A549 (cell line): ENCODE measurements around the gene MSL3B.

Source experiments
- CTCF ChIP-seq: fragments of >200 bp; sonication (Bioruptor Twin); formaldehyde crosslinking; IDR thresholded peaks from 3 replicates; pipeline ENCODE4 v1.5.1; 2016
- EP300 ChIP-seq, 2 experiments: fragments of >200 bp; sonication (Bioruptor Twin); formaldehyde crosslinking; IDR thresholded peaks; 2 replicates in 1 of 2; 3 replicates in 1 of 2; pipeline ENCODE4 v1.6.1; 2016 to 2017
- MAX ChIP-seq: IDR thresholded peaks from 2 replicates; pipeline ENCODE4 v1.6.1; 2012
- RAD21 ChIP-seq, 2 experiments: fragments of >200 bp in 1 of 2; sonication (Bioruptor Twin) in 1 of 2; formaldehyde crosslinking in 1 of 2; IDR thresholded peaks in 1 of 2; conservative IDR thresholded peaks in 1 of 2; 2 replicates in 1 of 2; 3 replicates in 1 of 2; pipeline ENCODE4 v1.6.1; 2012 to 2018; ENCODE audit warnings: inconsistent platforms in 1 of 2
- REST ChIP-seq: fragments of 200-600 bp; sonication (generic); IDR thresholded peaks from 2 replicates; pipeline ENCODE4 v1.6.1; 2016; ENCODE audit warnings: antibody characterized with exemption, mild to moderate bottlenecking, moderate library complexity
- SMC3 ChIP-seq: fragments of >200 bp; sonication (Bioruptor Twin); formaldehyde crosslinking; IDR thresholded peaks from 3 replicates; pipeline ENCODE4 v1.6.1; 2018; ENCODE audit warnings: inconsistent platforms
- ZNF302 ChIP-seq: fragments of 250-450 bp; sonication (Bioruptor Pico); IDR thresholded peaks from 2 replicates; pipeline ENCODE4 v1.9.0; 2021; ENCODE audit warnings: inconsistent platforms, mild to moderate bottlenecking, moderate library complexity

GRCh38 chr2:233853883-233854240 lies 14.3 kb downstream of the MSL3B start:
- TF ChIP-seq EP300 (IDR thresholded peaks at IDR 0.05), result no peak
- no peak for TF ChIP-seq ZNF302 (CRISPR knock-in tag)
- TF ChIP-seq SMC3, result no peak
- no peak for TF ChIP-seq CTCF
- no peak for TF ChIP-seq REST
- TF ChIP-seq RAD21 (conservative IDR thresholded peaks at IDR 0.05 in 1 of 2, IDR thresholded peaks at IDR 0.05 in 1 of 2), result no peak
- TF ChIP-seq MAX, result no peak
